Neural cell (in vitro differentiated cells): Measurements from ENCODE around the gene PRR33.

Source experiments
- CTCF ChIP-seq: fragments of 450-650 bp; IDR thresholded peaks from 2 replicates; pipeline ENCODE4 v1.5.1; 2014; ENCODE audit warnings: antibody characterized with exemption, mild to moderate bottlenecking, moderate library complexity; ENCODE audit not compliant: poor library complexity, severe bottlenecking
- EZH2 ChIP-seq: fragments of 200-600, 300-800 bp; shearing (Covaris generic), sonication (generic); IDR thresholded peaks from 2 replicates; pipeline ENCODE4 v1.6.1; 2014; ENCODE audit warnings: antibody characterized with exemption, low read length, borderline replicate concordance, mild to moderate bottlenecking; ENCODE audit not compliant: insufficient read depth, poor library complexity, severe bottlenecking
- POLR2AphosphoS5 ChIP-seq: IDR thresholded peaks from 2 replicates; pipeline ENCODE4 v1.6.1; 2012
- TAF1 ChIP-seq: IDR thresholded peaks from 2 replicates; pipeline ENCODE4 v1.6.1; 2012; ENCODE audit warnings: low read depth

- TF ChIP-seq TAF1 (no peak), CTCF (no peak), POLR2AphosphoS5 (no peak), EZH2 (no peak)
These were observed 3.3 kb downstream of the PRR33 start for GRCh38 chr11:1888347-1888753.
